Measurements from ENCODE around the gene TBX21. TPM values are rescaled to one million over a fixed set of nuclear protein-coding genes. Genes with fewer than 3 reads are reported as not detected.
A peak's percentile ranks its signal among the peaks of the same experiment; 100 is the strongest.

TBX21 gene
- total RNA-seq, 1 experiment from 2014 or later = 0.15 TPM

DNA sequence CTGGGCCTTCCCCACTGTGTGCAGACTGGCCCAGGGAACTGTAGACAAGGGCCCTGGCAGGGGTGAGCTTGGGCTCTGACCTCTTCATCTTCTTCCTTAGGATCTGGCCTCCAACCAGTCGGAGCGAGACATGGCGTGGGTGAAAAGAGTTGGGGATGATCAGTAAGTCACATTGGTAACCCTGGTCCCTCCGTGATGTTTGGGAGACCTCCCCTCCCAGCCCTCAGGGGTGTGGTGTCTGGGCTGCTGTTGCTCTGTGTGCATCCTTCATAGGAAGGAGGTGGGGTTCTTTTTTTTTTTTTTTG, 33.5 kb upstream of the TBX21 start (continued):
- TF ChIP-seq, protein P1, sequence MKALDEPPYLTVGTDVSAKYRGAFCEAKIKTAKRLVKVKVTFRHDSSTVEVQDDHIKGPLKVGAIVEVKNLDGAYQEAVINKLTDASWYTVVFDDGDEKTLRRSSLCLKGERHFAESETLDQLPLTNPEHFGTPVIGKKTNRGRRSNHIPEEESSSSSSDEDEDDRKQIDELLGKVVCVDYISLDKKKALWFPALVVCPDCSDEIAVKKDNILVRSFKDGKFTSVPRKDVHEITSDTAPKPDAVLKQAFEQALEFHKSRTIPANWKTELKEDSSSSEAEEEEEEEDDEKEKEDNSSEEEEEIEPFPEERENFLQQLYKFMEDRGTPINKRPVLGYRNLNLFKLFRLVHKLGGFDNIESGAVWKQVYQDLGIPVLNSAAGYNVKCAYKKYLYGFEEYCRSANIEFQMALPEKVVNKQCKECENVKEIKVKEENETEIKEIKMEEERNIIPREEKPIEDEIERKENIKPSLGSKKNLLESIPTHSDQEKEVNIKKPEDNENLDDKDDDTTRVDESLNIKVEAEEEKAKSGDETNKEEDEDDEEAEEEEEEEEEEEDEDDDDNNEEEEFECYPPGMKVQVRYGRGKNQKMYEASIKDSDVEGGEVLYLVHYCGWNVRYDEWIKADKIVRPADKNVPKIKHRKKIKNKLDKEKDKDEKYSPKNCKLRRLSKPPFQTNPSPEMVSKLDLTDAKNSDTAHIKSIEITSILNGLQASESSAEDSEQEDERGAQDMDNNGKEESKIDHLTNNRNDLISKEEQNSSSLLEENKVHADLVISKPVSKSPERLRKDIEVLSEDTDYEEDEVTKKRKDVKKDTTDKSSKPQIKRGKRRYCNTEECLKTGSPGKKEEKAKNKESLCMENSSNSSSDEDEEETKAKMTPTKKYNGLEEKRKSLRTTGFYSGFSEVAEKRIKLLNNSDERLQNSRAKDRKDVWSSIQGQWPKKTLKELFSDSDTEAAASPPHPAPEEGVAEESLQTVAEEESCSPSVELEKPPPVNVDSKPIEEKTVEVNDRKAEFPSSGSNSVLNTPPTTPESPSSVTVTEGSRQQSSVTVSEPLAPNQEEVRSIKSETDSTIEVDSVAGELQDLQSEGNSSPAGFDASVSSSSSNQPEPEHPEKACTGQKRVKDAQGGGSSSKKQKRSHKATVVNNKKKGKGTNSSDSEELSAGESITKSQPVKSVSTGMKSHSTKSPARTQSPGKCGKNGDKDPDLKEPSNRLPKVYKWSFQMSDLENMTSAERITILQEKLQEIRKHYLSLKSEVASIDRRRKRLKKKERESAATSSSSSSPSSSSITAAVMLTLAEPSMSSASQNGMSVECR (CRISPR knock-in tag; IDR thresholded peaks at IDR 0.05; ENCODE audit: borderline replicate concordance) = no peak
- no peak for TF ChIP-seq NFYB (CRISPR knock-in tag; conservative IDR thresholded peaks at IDR 0.05; ENCODE audit: low read depth)

DNA sequence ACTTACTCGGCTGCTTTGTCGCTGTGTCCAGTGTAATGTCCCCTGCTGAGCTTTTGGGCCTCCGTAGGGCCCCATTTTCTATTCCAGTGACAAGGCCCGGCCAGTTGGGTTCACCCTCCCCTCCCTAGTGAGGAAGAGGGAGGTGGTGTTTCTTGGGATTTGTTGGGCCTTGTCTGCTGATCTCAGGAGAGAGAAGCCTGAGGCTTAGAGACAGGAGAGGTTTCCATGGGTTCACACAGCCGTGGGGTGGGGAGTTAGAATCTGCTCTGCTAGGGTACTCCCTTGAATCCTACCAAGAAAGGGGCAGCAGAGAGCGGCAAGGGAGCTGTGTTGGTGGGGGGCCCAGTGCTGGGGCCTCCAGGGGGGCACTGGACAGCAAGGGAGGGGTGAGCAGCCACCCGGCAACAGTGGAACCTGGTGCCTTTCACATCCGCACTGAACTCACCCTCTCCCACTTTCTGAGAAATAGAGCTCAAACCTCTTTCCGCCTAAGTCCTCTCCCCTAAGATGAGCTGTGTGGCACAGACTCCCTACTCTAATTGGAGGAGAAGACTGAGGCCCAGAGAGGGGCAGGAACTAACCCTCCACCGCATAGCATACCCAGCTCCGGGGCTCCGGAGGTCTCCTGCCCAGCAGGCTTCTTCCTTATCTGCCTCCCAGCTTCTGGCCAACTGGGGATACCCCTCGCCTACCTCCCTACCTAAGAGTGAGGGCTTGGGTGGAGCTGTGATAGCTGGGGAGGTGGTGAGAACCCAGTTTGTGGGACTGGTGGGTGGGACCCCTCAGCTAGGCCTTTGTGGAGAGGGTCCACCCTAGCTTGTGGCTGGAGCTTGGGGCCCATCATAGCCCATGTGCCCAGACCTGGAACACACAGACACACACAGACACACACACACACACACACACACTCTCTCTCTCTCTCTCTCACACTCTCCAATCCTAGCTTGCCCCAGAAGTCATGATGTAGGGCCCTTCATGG, 32.3 kb upstream of the TBX21 start:
- H3K4me3 Mint-ChIP-seq = no peak overlapping the region
- H3K4me1 Mint-ChIP-seq = peaks cover 14% of the 10 kb centered on the region
- CTCF ChIA-PET = interaction anchor here (0.7 to 5.2 kb wide), 9 partner anchors 8 to 89 kb away, joined by 3 to 59 read pairs (median 5); partner anchors contain the start of gene TBX21
- no peaks in the 10 kb centered on the region; the same call in 1 of the 2 replicates for H3K27me3 Mint-ChIP-seq (ENCODE audit: low read depth)
- DNase-seq (ENCODE audit: low spot score) (no peak), ATAC-seq (no peak)
- TF ChIP-seq, protein P2, sequence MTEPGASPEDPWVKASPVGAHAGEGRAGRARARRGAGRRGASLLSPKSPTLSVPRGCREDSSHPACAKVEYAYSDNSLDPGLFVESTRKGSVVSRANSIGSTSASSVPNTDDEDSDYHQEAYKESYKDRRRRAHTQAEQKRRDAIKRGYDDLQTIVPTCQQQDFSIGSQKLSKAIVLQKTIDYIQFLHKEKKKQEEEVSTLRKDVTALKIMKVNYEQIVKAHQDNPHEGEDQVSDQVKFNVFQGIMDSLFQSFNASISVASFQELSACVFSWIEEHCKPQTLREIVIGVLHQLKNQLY (CRISPR knock-in tag; IDR thresholded peaks at IDR 0.05) = no peak
- TF ChIP-seq ZNF138 (CRISPR knock-in tag; conservative IDR thresholded peaks at IDR 0.05) (no peak), MYBL2 (CRISPR knock-in tag; IDR thresholded peaks at IDR 0.05) (no peak), EMX1 (CRISPR knock-in tag; IDR thresholded peaks at IDR 0.05) (no peak), ESRRA (CRISPR knock-in tag; IDR thresholded peaks at IDR 0.05; ENCODE audit: borderline replicate concordance) (no peak), SP1 (CRISPR knock-in tag; conservative IDR thresholded peaks at IDR 0.05) (no peak), FOXK1 (CRISPR knock-in tag; IDR thresholded peaks at IDR 0.05) (no peak), ZNF219 (CRISPR knock-in tag; IDR thresholded peaks at IDR 0.05; ENCODE audit: borderline replicate concordance) (no peak), GRHL2 (CRISPR knock-in tag; IDR thresholded peaks at IDR 0.05; ENCODE audit: insufficient replicate concordance, severe bottlenecking) (no peak)
- TF ChIP-seq, protein P3, sequence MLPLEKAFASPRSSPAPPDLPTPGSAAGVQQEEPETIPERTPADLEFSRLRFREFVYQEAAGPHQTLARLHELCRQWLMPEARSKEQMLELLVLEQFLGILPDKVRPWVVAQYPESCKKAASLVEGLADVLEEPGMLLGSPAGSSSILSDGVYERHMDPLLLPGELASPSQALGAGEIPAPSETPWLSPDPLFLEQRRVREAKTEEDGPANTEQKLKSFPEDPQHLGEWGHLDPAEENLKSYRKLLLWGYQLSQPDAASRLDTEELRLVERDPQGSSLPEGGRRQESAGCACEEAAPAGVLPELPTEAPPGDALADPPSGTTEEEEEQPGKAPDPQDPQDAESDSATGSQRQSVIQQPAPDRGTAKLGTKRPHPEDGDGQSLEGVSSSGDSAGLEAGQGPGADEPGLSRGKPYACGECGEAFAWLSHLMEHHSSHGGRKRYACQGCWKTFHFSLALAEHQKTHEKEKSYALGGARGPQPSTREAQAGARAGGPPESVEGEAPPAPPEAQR (CRISPR knock-in tag; IDR thresholded peaks at IDR 0.05) = no peak
- TF ChIP-seq, protein P4, sequence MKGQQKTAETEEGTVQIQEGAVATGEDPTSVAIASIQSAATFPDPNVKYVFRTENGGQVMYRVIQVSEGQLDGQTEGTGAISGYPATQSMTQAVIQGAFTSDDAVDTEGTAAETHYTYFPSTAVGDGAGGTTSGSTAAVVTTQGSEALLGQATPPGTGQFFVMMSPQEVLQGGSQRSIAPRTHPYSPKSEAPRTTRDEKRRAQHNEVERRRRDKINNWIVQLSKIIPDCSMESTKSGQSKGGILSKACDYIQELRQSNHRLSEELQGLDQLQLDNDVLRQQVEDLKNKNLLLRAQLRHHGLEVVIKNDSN (CRISPR knock-in tag; IDR thresholded peaks at IDR 0.05) = no peak
- no peaks in the 10 kb centered on the region for H3K36me3 Mint-ChIP-seq
- POLR2A ChIA-PET = no interaction called here
- H3K9me3 Mint-ChIP-seq = no peaks in the 10 kb centered on the region
- no peak overlapping the region for H3K27ac Mint-ChIP-seq

DNA sequence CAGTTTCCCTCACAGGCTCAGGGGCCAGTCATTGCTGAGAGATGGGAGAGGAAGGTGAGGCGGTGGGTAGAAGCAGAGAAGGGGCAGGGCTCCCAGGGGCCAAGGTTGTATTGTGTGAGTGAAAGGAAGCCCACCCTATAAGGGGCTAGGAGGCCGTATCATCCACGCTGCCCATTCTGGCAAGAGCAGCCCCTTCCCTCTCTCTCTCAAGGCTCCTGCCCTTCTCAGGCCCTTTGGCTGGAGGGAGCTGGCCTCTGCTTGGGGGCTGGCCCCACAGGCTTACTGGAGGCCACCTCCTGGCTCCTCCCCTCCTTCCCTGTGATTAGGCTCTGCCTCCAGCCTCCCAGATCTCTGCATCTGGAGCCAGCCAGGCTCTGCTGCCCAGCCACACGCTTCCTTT, 31.4 kb upstream of the TBX21 start:
- H3K27ac Mint-ChIP-seq = no peak overlapping the region
- ChIA-PET CTCF (interaction anchor here (0.6 to 5.2 kb wide), 4 partner anchors 7 to 53 kb away, joined by 3 to 59 read pairs (median 35); partner anchors contain the start of gene TBX21), POLR2A (no interaction called here)
- TF ChIP-seq, protein P5, sequence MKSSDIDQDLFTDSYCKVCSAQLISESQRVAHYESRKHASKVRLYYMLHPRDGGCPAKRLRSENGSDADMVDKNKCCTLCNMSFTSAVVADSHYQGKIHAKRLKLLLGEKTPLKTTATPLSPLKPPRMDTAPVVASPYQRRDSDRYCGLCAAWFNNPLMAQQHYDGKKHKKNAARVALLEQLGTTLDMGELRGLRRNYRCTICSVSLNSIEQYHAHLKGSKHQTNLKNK (CRISPR knock-in tag; IDR thresholded peaks at IDR 0.05) = no peak
- TF ChIP-seq FOXP1 (CRISPR knock-in tag; IDR thresholded peaks at IDR 0.05; ENCODE audit: borderline replicate concordance) (no peak), ZNF219 (CRISPR knock-in tag; IDR thresholded peaks at IDR 0.05; ENCODE audit: borderline replicate concordance) (no peak), MXD4 (CRISPR knock-in tag; IDR thresholded peaks at IDR 0.05; ENCODE audit: borderline replicate concordance) (no peak), EMX1 (CRISPR knock-in tag; IDR thresholded peaks at IDR 0.05) (no peak), FOXJ3 (CRISPR knock-in tag; IDR thresholded peaks at IDR 0.05; ENCODE audit: borderline replicate concordance) (no peak)
- TF ChIP-seq, protein P6, sequence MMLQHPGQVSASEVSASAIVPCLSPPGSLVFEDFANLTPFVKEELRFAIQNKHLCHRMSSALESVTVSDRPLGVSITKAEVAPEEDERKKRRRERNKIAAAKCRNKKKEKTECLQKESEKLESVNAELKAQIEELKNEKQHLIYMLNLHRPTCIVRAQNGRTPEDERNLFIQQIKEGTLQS (CRISPR knock-in tag; conservative IDR thresholded peaks at IDR 0.05) = no peak
- TF ChIP-seq, protein P7, sequence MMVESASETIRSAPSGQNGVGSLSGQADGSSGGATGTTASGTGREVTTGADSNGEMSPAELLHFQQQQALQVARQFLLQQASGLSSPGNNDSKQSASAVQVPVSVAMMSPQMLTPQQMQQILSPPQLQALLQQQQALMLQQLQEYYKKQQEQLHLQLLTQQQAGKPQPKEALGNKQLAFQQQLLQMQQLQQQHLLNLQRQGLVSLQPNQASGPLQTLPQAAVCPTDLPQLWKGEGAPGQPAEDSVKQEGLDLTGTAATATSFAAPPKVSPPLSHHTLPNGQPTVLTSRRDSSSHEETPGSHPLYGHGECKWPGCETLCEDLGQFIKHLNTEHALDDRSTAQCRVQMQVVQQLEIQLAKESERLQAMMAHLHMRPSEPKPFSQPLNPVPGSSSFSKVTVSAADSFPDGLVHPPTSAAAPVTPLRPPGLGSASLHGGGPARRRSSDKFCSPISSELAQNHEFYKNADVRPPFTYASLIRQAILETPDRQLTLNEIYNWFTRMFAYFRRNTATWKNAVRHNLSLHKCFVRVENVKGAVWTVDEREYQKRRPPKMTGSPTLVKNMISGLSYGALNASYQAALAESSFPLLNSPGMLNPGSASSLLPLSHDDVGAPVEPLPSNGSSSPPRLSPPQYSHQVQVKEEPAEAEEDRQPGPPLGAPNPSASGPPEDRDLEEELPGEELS (CRISPR knock-in tag; IDR thresholded peaks at IDR 0.05) = no peak
- TF ChIP-seq, protein P8, sequence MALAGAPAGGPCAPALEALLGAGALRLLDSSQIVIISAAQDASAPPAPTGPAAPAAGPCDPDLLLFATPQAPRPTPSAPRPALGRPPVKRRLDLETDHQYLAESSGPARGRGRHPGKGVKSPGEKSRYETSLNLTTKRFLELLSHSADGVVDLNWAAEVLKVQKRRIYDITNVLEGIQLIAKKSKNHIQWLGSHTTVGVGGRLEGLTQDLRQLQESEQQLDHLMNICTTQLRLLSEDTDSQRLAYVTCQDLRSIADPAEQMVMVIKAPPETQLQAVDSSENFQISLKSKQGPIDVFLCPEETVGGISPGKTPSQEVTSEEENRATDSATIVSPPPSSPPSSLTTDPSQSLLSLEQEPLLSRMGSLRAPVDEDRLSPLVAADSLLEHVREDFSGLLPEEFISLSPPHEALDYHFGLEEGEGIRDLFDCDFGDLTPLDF (CRISPR knock-in tag; IDR thresholded peaks at IDR 0.05) = no peak

More for the DNA sequence above, 31.4 kb upstream of the TBX21 start:
- H3K27me3 Mint-ChIP-seq (ENCODE audit: low read depth) = no peaks in the 10 kb centered on the region; the same call in 1 of the 2 replicates
- no peaks in the 10 kb centered on the region for H3K36me3 Mint-ChIP-seq
- no peaks in the 10 kb centered on the region for H3K9me3 Mint-ChIP-seq
- H3K4me3 Mint-ChIP-seq = no peak overlapping the region
- H3K4me1 Mint-ChIP-seq = peaks cover 7% of the 10 kb centered on the region
- ATAC-seq (peak; percentile 24), DNase-seq (ENCODE audit: low spot score) (no peak)
